Esophagus squamous epithelium (tissue), 5 donors: ENCODE results near the gene TSSK1B. TPM values are rescaled to one million over a fixed set of nuclear protein-coding genes. Genes with fewer than 3 reads are reported as not detected.

Experiments used
- DNase-seq: peaks from one replicate; lab custom pipeline; 2025; lab: John Stamatoyannopoulos, UW
- H3K27ac ChIP-seq, 4 donors: fragments of 200-600 bp; sonication (generic); one replicate each; pipeline ENCODE4 v1.5.1; 2016 to 2019; ENCODE audit warnings: mild to moderate bottlenecking in 1 of 4
- H3K27me3 ChIP-seq, 4 donors: fragments of 200-600 bp; sonication (generic); 1 replicate in 3 of 4; 2 replicates in 1 of 4; pipeline versions ENCODE4 v1.5.1 to v1.6.0; 2017 to 2021; ENCODE audit warnings: antibody characterized with exemption in 1 of 4
- H3K36me3 ChIP-seq, 3 donors: fragments of 200-600 bp; sonication (generic); one replicate each; pipeline ENCODE4 v1.5.1; 2016 to 2019
- H3K4me1 ChIP-seq, 3 donors: fragments of 200-600 bp; sonication (generic); one replicate each; pipeline ENCODE4 v1.5.1; 2017 to 2019
- H3K4me3 ChIP-seq, 4 donors: fragments of 200-600 bp; sonication (generic); 1 replicate in 3 of 4; 2 replicates in 1 of 4; pipeline ENCODE4 v1.5.1; 2016 to 2019; ENCODE audit warnings: mild to moderate bottlenecking in 2 of 4, moderate library complexity in 1 of 4
- H3K9me3 ChIP-seq, 3 donors: fragments of 200-600 bp; sonication (generic); one replicate each; pipeline ENCODE4 v1.5.1; 2016 to 2019
- CTCF ChIP-seq, 6 experiments: fragments of 450-650 bp in 4 of 6; fragments of 200-600 bp in 2 of 6; sonication (generic) in 2 of 6; IDR thresholded peaks; one replicate each; pipeline ENCODE4 v1.5.1; 2016 to 2019; ENCODE audit warnings: antibody characterized with exemption in 6 of 6, mild to moderate bottlenecking in 4 of 6, moderate library complexity in 4 of 6
- POLR2A ChIP-seq, 4 donors: fragments of 450-650 bp; IDR thresholded peaks; one replicate each; pipeline ENCODE4 v1.6.1; 2017; ENCODE audit warnings: antibody characterized with exemption in 4 of 4, mild to moderate bottlenecking in 4 of 4, moderate library complexity in 3 of 4
- WGBS, 2 donors: methylation state at CpG; one replicate each; pipeline ENCODE4 v1.1.5; 2018; 5-methylcytosine and 5-hydroxymethylcytosine counted together
- intact Hi-C: fragments of 100-400 bp; cut with DNase I; formaldehyde crosslinking; loops from one replicate; pipeline ENCODE4 v1.15.0; 2022
- total RNA-seq, 4 donors: library from RNA; depleted of rRNA; stranded (reverse); fragments of >200 nt; gene quantifications; one replicate each; pipeline ENCODE4 v1.1.0, GENCODE V29; 2016
- donor health status: DM: yes; HTN: yes; CAD: no.

Gene TSSK1B
- total RNA-seq, 4 donors from 2014 or later: 0.12 to 1.3 (median 0.51) TPM

DNA sequence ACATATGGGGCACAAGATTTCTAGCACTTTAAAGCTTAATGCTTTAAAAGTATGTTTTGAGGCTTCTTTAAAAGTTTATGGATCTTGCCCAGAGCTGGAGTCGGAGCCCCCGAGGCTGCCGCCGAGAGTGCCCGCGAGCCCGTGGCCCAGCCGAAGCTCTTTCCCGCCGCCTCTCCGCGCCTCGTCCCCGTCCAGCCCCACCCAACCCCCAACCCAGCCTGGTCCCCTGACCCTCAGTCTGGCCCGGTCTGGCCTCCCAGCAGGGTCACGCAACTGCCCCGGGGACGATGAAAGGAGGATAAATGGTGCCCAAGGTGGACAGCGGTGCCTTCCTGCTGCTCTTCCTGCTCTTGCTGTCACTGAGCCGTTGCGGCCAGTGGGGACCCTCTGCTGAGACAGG, 1.7 kb downstream of the TSSK1B start:
- H3K27ac ChIP-seq: no peak overlapping the region
- H3K36me3 ChIP-seq: no peaks in the 10 kb centered on the region
- no peak for DNase-seq
- H3K9me3 ChIP-seq: no peaks in the 10 kb centered on the region
- H3K27me3 ChIP-seq: no peaks in the 10 kb centered on the region
- peaks cover 0 to 8% (median 4%) of the 10 kb centered on the region in 3 donors for H3K4me1 ChIP-seq
- H3K4me3 ChIP-seq: no peak overlapping the region
- TF ChIP-seq POLR2A (IDR thresholded peaks at IDR 0.05) (no peak), CTCF (IDR thresholded peaks at IDR 0.05) (no peak)
- WGBS, 2 donors: 93% methylated on average over 2 to 9 of the region's 21 CpGs
- intact Hi-C loops: no loop called here

- Histone ChIP-seq H3K4me1 (peaks cover 0 to 31% (median 4%) of the 10 kb centered on the region in 3 donors), H3K27ac (peak overlapping the region; percentile 59 to 77 (median 69)), H3K9me3 (no peaks in the 10 kb centered on the region), H3K27me3 (no peaks in the 10 kb centered on the region), H3K36me3 (no peaks in the 10 kb centered on the region), H3K4me3 (no peak overlapping the region)
- intact Hi-C loops: no loop called here
- DNase-seq: no peak
- TF ChIP-seq CTCF (IDR thresholded peaks at IDR 0.05): peak in 3 of 6 experiments; percentile 11 to 37 (median 17)
- TF ChIP-seq POLR2A (IDR thresholded peaks at IDR 0.05): no peak
- WGBS, 2 donors: 45 to 46% methylated on average over 3 of the region's 3 CpGs
Observed at GRCh38 chr5:113427871-113428574, 6.8 kb downstream of the TSSK1B start.

DNA sequence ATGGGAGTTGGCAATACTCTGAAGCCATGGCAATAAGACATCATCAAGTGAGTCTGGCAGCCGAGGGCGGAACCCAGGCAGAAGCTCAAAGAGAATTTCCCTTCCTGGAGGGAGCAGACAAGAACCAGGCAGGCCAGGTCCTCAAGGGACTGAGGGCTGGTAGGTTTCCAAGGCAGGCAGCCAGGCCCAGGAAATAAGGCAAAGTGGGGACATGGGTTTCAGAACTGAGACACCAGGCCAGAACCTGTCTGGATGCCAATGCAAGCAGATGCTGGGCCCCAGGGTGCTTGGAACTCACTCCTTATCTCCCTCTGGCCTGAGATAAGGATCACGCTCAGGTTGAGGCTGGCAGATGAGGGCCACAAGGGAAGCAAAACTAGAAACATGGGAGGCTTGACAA, 8.9 kb downstream of the TSSK1B start:
- DNase-seq: no peak
- H3K27ac ChIP-seq: peak overlapping the region in 3 of 4 donors; percentile 9 to 51 (median 45)
- H3K4me3 ChIP-seq: no peak overlapping the region
- no peaks in the 10 kb centered on the region for H3K36me3 ChIP-seq
- intact Hi-C loops: no loop called here
- TF ChIP-seq CTCF (IDR thresholded peaks at IDR 0.05): no peak
- no peak for TF ChIP-seq POLR2A (IDR thresholded peaks at IDR 0.05)
- H3K9me3 ChIP-seq: no peaks in the 10 kb centered on the region
- H3K27me3 ChIP-seq: no peaks in the 10 kb centered on the region
- peaks cover 0 to 31% (median 4%) of the 10 kb centered on the region in 3 donors for H3K4me1 ChIP-seq
- WGBS, 2 donors: 54 to 59% methylated on average over 2 to 3 of the region's 3 CpGs

DNA sequence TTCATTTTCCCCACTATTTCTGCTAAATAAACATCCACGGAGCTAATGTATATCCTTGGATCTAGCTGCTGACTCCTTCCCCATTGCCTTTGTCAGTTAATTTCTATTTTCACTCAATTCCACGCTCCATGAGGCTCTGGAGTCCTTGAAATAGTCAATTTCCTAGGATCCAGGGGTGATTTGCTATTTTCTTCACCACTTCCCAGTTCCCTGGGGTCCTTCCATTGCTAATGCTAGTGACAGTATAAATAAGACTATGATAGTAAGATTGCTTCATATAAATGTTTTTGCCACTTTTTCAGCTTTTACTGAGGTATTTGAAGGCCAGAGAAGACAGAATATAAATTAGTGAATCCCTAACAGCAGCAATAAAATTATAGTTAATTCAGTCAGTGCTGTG, 13.1 kb downstream of the TSSK1B start:
- H3K27me3 ChIP-seq: no peaks in the 10 kb centered on the region
- intact Hi-C loops: no loop called here
- no peak for DNase-seq
- no peaks in the 10 kb centered on the region for H3K9me3 ChIP-seq
- H3K4me1 ChIP-seq: peaks cover 0 to 12% (median 0%) of the 10 kb centered on the region in 3 donors
- TF ChIP-seq POLR2A (IDR thresholded peaks at IDR 0.05) (no peak), CTCF (IDR thresholded peaks at IDR 0.05) (no peak)
- no peak overlapping the region for H3K27ac ChIP-seq
- H3K36me3 ChIP-seq: no peaks in the 10 kb centered on the region
- no peak overlapping the region for H3K4me3 ChIP-seq
- 75 to 77% methylated on average over 2 of the region's 2 CpGs for WGBS, 2 donors

DNA sequence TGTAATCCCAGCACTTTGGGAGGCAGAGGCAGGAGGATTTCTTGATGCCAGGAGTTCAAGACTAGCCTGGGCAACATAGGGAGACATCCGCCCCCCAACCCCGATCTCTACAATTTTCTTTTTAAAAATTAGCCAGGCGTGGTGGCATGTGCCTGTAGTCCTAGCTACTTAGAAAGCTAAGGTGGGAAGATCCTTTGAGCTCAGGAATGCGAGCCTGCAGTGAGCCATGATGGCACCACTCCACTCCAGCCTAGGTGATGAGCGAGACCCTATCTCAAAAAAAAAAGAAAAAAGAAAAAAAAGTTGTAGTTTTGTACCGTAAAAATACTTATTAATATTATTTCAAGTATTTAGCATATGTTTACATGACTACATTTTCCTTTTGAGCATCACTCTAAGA, 29.3 kb downstream of the TSSK1B start:
- DNase-seq: no peak
- H3K36me3 ChIP-seq: no peaks in the 10 kb centered on the region
- H3K27me3 ChIP-seq: no peaks in the 10 kb centered on the region
- no peak overlapping the region for H3K4me3 ChIP-seq
- H3K27ac ChIP-seq: no peak overlapping the region
- intact Hi-C loops: no loop called here
- TF ChIP-seq POLR2A (IDR thresholded peaks at IDR 0.05) (no peak), CTCF (IDR thresholded peaks at IDR 0.05) (no peak)
- 86 to 89% methylated on average over 5 to 6 of the region's 6 CpGs for WGBS, 2 donors
- H3K4me1 ChIP-seq: no peaks in the 10 kb centered on the region
- H3K9me3 ChIP-seq: no peaks in the 10 kb centered on the region
